Stomach (tissue), 4 donors: Measurements from ENCODE around the gene CERS6.

Experiments
- CTCF ChIP-seq, 7 experiments: fragments of 450-650 bp in 4 of 7; fragments of 200-600 bp in 3 of 7; sonication (generic) in 3 of 7; IDR thresholded peaks; one replicate each; pipeline ENCODE4 v1.5.1; 2016 to 2019; ENCODE audit warnings: antibody characterized with exemption in 7 of 7, control low read depth in 2 of 7, mild to moderate bottlenecking in 1 of 7
- EP300 ChIP-seq: sonication (generic); formaldehyde crosslinking; IDR thresholded peaks from one replicate; pipeline ENCODE4 v1.6.1; 2017; ENCODE audit warnings: antibody characterized with exemption
- POLR2A ChIP-seq, 4 donors: fragments of 450-650 bp; IDR thresholded peaks; one replicate each; pipeline ENCODE4 v1.6.1; 2016; ENCODE audit warnings: antibody characterized with exemption in 4 of 4, control low read depth in 2 of 4, mild to moderate bottlenecking in 1 of 4, moderate library complexity in 1 of 4

- no peak for TF ChIP-seq EP300
- TF ChIP-seq POLR2A (IDR thresholded peaks at IDR 0.05) = no peak
- no peak for TF ChIP-seq CTCF (IDR thresholded peaks at IDR 0.05)
Observed at GRCh38 chr2:168740788-168741187, 284.7 kb downstream of the CERS6 start.
